Measurements from ENCODE around the gene GCAT. TPM values are rescaled to one million over a fixed set of nuclear protein-coding genes. Genes with fewer than 3 reads are reported as not detected.
A peak's percentile ranks its signal among the peaks of the same experiment; 100 is the strongest.

The GCAT gene
- total and polyA plus RNA-seq, 2 of the 4 experiments (the other 2 are of a cell fraction), result 20.6 to 32.3 TPM

GRCh38 chr22:37804881-37805809 lies 2.6 kb upstream of the GCAT start:
- Histone ChIP-seq H4K8ac (ENCODE audit: low read depth in 2 of 2, low read length in 2 of 2) (peak overlapping the region; percentile 77 to 94), H2AK9ac (replicated peaks; ENCODE audit: low read depth, low read length, poor library complexity) (peak overlapping the region; percentile 96), H2BK120ac (ENCODE audit: low read depth, low read length) (peak overlapping the region; percentile 52; the same call in 1 of the 2 replicates), H3K79me1 (ENCODE audit: low read depth in 1 of 2, low read length in 2 of 2) (peaks cover 11 to 44% of the 10 kb centered on the region in 2 experiments; a peak in 3 of 4 replicates), H2BK5ac (ENCODE audit: low read depth, low read length, poor library complexity, severe bottlenecking) (peak overlapping the region; percentile 66), H3K36me3 (ENCODE audit: control insufficient read depth, insufficient read depth, low read length) (no peaks in the 10 kb centered on the region), H3K27me3 (ENCODE audit: control insufficient read depth, insufficient read depth, low read length) (no peaks in the 10 kb centered on the region), H3K9ac (ENCODE audit: low read depth, low read length) (peak overlapping the region; percentile 71), H2AFZ (replicated peaks; ENCODE audit: low read length, poor library complexity) (peak overlapping the region; percentile 88), H3K4me2 (ENCODE audit: low read depth, low read length) (peak overlapping the region; percentile 91), H2BK20ac (ENCODE audit: low read depth, low read length) (no peak overlapping the region), H3K27ac (ENCODE audit: insufficient read depth, low read length) (peak overlapping the region; percentile 68), H2BK15ac (ENCODE audit: low read depth, low read length) (peak overlapping the region; percentile 6; the same call in 1 of the 3 replicates), H3K18ac (ENCODE audit: low read depth, low read length) (peak overlapping the region; percentile 39), H3K56ac (ENCODE audit: extremely low read depth, insufficient read depth, low read length) (peak overlapping the region; percentile 54; the same call in 1 of the 2 replicates), H3K9me3 (ENCODE audit: control insufficient read depth, insufficient read depth, low read length) (no peaks in the 10 kb centered on the region), H3K4me1 (ENCODE audit: control insufficient read depth, insufficient read depth, low read length) (peaks cover 12% of the 10 kb centered on the region), H3K4ac (ENCODE audit: low read depth, low read length) (peak overlapping the region; percentile 81), H3K14ac (replicated peaks; ENCODE audit: low read depth, low read length) (peak overlapping the region; percentile 57), H3K23ac (ENCODE audit: low read depth, low read length) (peak overlapping the region; percentile 86), H4K5ac (ENCODE audit: low read depth, low read length) (peak overlapping the region; percentile 77), H4K20me1 (ENCODE audit: insufficient read depth, low read length) (peaks cover 8% of the 10 kb centered on the region; the same call in 1 of the 2 replicates), H2AK5ac (ENCODE audit: low read depth, low read length) (peak overlapping the region; percentile 76), H4K91ac (ENCODE audit: insufficient read depth, low read depth, low read length) (peak overlapping the region; percentile 79), H3K9me1 (ENCODE audit: insufficient read depth, low read length) (peaks cover 5% of the 10 kb centered on the region; the same call in 1 of the 2 replicates), H3K4me3 (ENCODE audit: insufficient read depth, low read depth, low read length) (peak overlapping the region; percentile 52)
- in situ Hi-C loops (cut with MboI; ENCODE audit: low sequenced_read_pairs), result no loop called here
- DNase-seq (peak; percentile 70), ATAC-seq (ENCODE audit: low read depth) (peak; percentile 44)
- ChIA-PET CTCF (no interaction called here), POLR2A (ENCODE audit: unreplicated experiment) (interaction anchor here (0.6 to 1.1 kb wide), 2 partner anchors 124 to 479 kb away, joined by 4 to 5 read pairs; no protein-coding TSS in a partner anchor)
- TSS peak; percentile 82 for BruUV-seq (replicated peaks)
- no peak for TF ChIP-seq MXI1 (IDR thresholded peaks at IDR 0.05; ENCODE audit: borderline replicate concordance, low read depth, low read length)
- TF ChIP-seq POLR2A (IDR thresholded peaks at IDR 0.05; ENCODE audit: low read depth, low read length), result peak; percentile 90
- TF ChIP-seq MAZ (IDR thresholded peaks at IDR 0.05; ENCODE audit: borderline replicate concordance, low read depth, low read length), result peak; percentile 51; the same call in 1 of the 2 replicates
- dilution Hi-C loops (cut with HindIII; ENCODE audit: low sequenced_read_pairs, unreplicated experiment), result no loop called here
- 7% methylated on average over 50 of the region's 87 CpGs; no CpG with 5 or more reads in 1 of the 2 experiments for WGBS, 2 experiments (ENCODE audit: extremely low coverage in 2 of 2, insufficient read length in 1 of 2)
- intact Hi-C loops (cut with micrococcal nuclease), result loop anchor here (5.0 kb wide), 1 partner anchor 37 kb away; the partner anchor contains the start of gene ANKRD54

Measured in IMR-90 (cell line).